ENCODE data around the gene SPACA7.

The SPACA7 gene

GRCh38 chr13:112469071-112469745 is 93.1 kb downstream of the SPACA7 start:
- no peak for DNase-seq

DNA sequence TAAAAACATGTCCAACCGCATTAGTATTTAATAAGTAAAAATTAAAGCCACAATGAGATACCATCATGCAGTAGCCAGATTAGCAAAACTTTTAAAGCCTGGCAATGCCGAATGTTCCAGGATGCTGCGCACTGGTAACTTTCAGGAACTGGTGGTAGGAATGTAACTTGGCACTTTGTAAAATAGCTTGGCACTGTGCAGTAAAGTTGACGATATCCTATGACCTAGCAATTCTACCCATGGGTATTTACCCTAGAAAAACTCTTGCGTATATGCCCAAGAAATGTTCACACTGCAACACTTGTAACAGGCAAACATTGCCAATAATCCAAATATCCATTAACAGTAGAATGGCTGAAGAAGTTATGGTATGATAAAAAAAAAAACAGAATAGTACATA is 97.7 kb downstream of the SPACA7 start:
- DNase-seq, result no peak

GRCh38 chr13:112474869-112475268 is 98.7 kb downstream of the SPACA7 start:
- DNase-seq, result no peak

DNA sequence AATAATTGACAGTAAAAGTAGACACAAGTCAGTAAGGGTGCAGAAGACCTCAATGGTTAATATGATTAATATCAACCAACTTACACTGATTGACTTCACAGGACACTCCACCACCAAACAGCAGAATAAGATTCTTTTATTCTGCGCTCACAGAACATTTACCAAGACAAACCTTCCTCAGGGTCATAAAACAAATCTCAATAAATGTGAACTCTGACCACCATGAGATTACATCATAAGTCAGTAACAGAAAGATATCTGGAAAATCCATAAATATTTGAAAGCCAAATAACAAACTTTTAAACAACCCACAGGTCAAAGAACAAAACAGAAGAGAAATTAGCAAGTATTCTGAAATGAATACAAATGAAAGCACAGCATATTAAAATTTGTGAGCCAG is 99.7 kb downstream of the SPACA7 start:
- no peak for DNase-seq

DNA sequence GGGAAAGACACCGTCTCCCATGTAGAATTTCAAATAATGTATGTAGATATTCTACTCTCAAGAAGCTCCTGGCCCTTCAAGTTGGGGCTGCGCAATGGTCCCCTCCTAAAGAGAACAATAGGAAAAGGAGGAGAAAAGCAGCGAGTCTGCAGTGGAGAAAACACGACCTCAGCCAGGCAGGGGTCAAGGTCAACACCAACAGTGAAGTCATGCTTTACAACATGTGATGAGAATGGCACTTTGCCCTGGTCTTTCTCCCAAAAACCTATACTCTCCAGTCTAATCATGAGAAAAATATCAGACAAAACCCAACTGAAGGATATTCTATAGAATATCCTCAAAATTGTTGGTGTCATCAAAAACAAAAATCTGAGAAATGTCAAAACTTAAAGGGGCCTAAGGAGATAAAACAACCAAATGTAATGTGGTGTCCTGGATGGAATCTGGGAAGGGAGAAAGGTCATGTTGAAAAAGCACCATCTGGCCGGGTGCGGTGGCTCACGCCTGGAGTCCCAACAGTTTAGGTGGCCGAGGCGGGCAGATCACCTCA is 101.0 kb downstream of the SPACA7 start:
- DNase-seq, result no peak

DNA sequence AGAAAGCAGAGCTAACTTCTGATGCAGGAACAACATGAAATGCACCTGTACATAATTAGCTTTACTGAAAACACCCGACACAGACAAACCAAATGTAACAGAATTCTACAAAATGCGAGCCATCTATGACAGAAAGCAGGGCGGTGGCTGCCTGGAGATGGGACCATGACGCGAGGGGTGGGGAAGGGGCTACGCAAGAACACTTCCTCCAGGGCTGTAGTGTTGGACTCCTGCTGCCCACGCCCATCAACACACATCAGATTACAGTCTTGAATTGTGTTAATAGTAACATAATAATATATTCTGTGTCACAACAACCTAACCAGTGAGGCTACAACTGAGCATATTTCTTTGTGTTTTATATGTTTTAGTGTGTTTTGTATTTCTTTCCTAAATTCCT is 103.2 kb downstream of the SPACA7 start:
- DNase-seq, result no peak

DNA sequence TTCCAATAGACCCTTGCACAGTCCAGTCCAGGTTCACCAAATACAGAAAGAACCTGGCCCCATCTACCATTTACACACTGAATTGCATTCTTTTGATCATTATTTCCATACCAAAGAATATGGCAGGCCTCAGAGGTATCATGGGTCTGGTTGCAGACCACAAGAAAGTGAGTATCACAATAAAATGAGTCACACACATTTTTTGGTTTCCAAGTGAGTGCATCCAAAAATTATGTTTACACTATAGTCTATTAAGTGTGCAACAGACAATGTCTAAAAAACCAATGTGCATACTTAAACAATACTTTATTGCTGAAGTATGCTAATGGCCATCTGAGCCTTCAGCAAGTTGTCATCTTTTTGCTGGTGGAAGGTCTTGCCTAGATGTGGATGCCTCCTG is 105.3 kb downstream of the SPACA7 start:
- no peak for DNase-seq

GRCh38 chr13:112483299-112483698 is 107.1 kb downstream of the SPACA7 start:
- no peak for DNase-seq

All from activated CD4-positive, CD25-positive, alpha-beta regulatory T cell treated with anti-CD3 and anti-CD28 coated beads, Interleukin-2, amount 50 U/mL, for 72 hours (primary cell).